ENCODE measurements around the gene CYP3A7. TPM values are rescaled to one million over a fixed set of nuclear protein-coding genes. Genes with fewer than 3 reads are reported as not detected.

Gene CYP3A7
- total and polyA plus RNA-seq, 9 of the 15 experiments (the other 6 are each of a cell fraction or from before 2014, with no cell fraction given) = 0.20 TPM; not detected in 8

- Histone ChIP-seq H3K9me1 (ENCODE audit: control insufficient read depth, insufficient read depth, low read length) (no peaks in the 10 kb centered on the region), H3K4me3 (no peak overlapping the region), H3K4me2 (ENCODE audit: insufficient read depth, low read length) (no peak overlapping the region), H3K36me3 (ENCODE audit: control insufficient read depth, insufficient read depth, low read length) (no peaks in the 10 kb centered on the region), H2AFZ (ENCODE audit: low read depth, low read length) (no peak overlapping the region), H3K27ac (ENCODE audit: extremely low read depth, low read depth, low read length) (no peak overlapping the region), H4K20me1 (replicated peaks; ENCODE audit: control insufficient read depth, insufficient read depth, low read length) (no peaks in the 10 kb centered on the region), H3K4me1 (replicated peaks in 1 of 2; ENCODE audit: control insufficient read depth in 2 of 2, insufficient read depth in 2 of 2, low read length in 2 of 2) (peaks cover 4 to 9% of the 10 kb centered on the region in 2 experiments; a peak in 3 of 5 replicates), H3K27me3 (ENCODE audit: control insufficient read depth in 2 of 2, insufficient read depth in 2 of 2, low read length in 2 of 2) (no peaks in the 10 kb centered on the region; a peak in 1 of 5 replicates), H3K79me2 (ENCODE audit: control insufficient read depth, insufficient read depth, low read length) (no peaks in the 10 kb centered on the region), H3K9me3 (replicated peaks; ENCODE audit: control insufficient read depth, insufficient read depth, low read depth, low read length) (no peaks in the 10 kb centered on the region), H3K9ac (ENCODE audit: insufficient read depth in 1 of 2, low read depth in 2 of 2, low read length in 2 of 2) (no peak overlapping the region)
- DNase-seq (ENCODE audit: extremely low read depth in 1 of 4, low spot score in 3 of 4) (no peak), ATAC-seq (no peak), FAIRE-seq (no peak)
- CTCF ChIA-PET (ENCODE audit: low intra/inter-chr PET ratio) = no interaction called here
- 20% methylated on average over 1 of the region's 1 CpG for WGBS (ENCODE audit: insufficient coverage, low coverage, missing lambda C conversion rate)
- intact Hi-C loops (cut with micrococcal nuclease) (no loop called here), in situ Hi-C loops (cut with MboI) (no loop called here)
- no TSS peak for BruUV-seq (replicated peaks)
- POLR2A ChIA-PET = no interaction called here
- TF ChIP-seq DMBX1 (CRISPR knock-in tag; IDR thresholded peaks at IDR 0.05; ENCODE audit: borderline replicate concordance) (no peak), FOS (IDR thresholded peaks at IDR 0.05; ENCODE audit: extremely low read depth, insufficient read length) (no peak), CCNT2 (IDR thresholded peaks at IDR 0.05; ENCODE audit: borderline replicate concordance, extremely low read depth, insufficient read length, low read depth, low read length) (no peak), TBL1XR1 (IDR thresholded peaks at IDR 0.05; ENCODE audit: low read length in 2 of 2) (no peak), PBX2 (CRISPR knock-in tag; IDR thresholded peaks at IDR 0.05; ENCODE audit: low read depth) (no peak), PBX2 (tag; conservative IDR thresholded peaks at IDR 0.05; ENCODE audit: low read depth) (no peak), CHCHD3 (CRISPR knock-in tag; IDR thresholded peaks at IDR 0.05) (no peak), HNRNPK (IDR thresholded peaks at IDR 0.05; ENCODE audit: low read depth, low read length, poor library complexity, severe bottlenecking) (no peak), ZNF12 (CRISPR knock-in tag; IDR thresholded peaks at IDR 0.05) (no peak), RFX1 (IDR thresholded peaks at IDR 0.05) (no peak)
- TF ChIP-seq, protein P1, sequence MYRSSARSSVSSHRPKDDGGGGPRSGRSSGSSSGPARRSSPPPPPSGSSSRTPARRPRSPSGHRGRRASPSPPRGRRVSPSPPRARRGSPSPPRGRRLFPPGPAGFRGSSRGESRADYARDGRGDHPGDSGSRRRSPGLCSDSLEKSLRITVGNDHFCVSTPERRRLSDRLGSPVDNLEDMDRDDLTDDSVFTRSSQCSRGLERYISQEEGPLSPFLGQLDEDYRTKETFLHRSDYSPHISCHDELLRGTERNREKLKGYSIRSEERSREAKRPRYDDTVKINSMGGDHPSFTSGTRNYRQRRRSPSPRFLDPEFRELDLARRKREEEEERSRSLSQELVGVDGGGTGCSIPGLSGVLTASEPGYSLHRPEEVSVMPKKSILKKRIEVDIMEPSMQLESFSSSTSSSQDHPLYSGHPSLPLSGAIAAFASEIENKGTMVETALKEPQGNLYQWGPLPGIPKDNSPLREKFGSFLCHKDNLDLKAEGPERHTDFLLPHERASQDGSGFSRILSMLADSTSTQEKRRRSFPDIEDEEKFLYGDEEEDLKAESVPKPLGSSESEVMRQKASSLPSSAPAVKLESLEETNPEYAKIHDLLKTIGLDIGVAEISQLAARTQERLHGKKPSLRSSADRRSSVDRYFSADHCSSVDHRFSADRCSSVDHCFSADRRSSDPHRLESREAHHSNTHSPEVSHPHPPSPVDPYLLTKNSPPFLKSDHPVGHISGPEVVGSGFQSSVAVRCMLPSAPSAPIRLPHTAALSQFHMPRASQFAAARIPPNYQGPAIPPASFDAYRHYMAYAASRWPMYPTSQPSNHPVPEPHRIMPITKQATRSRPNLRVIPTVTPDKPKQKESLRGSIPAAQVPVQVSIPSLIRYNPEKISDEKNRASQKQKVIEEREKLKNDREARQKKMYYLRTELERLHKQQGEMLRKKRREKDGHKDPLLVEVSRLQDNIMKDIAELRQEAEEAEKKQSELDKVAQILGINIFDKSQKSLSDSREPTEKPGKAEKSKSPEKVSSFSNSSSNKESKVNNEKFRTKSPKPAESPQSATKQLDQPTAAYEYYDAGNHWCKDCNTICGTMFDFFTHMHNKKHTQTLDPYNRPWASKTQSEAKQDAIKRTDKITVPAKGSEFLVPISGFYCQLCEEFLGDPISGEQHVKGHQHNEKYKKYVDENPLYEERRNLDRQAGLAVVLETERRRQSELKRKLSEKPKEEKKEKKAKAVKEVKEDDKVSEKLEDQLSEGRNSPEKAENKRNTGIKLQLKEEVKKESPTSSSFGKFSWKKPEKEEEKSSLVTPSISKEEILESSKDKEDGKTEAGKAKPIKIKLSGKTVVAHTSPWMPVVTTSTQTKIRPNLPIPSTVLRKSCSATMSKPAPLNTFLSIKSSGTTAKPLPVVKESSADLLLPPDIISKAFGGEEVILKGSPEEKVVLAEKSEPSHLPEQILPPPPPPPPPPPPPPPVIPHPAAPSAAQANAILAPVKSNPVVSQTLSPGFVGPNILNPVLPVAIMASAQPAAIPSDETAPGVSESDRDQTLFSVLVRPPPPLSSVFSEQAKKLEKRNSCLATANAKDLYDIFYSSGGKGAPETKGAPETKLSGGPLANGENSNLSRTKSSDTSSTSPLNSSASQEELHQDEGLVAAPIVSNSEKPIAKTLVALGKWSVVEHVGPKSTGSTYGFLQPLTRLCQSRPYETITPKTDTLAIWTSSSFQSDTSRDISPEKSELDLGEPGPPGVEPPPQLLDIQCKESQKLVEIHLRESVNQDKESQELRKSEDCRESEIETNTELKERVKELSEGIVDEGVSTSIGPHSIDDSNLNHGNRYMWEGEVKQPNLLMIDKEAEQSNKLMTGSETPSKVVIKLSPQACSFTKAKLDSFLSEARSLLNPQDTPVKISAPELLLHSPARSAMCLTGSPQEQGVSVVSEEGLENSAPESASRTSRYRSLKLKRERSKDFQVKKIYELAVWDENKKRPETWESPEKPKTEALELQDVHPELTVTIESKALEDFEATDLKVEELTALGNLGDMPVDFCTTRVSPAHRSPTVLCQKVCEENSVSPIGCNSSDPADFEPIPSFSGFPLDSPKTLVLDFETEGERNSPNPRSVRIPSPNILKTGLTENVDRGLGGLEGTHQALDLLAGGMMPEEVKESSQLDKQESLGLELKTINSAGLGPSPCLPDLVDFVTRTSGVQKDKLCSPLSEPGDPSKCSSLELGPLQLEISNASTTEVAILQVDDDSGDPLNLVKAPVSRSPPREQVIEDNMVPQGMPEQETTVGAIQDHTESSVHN (IDR thresholded peaks at IDR 0.05; ENCODE audit: borderline replicate concordance in 1 of 2, low read depth in 1 of 2) = no peak
Observed at GRCh38 chr7:99767662-99768061, 32.7 kb upstream of the CYP3A7 start.
